AG10803 (cell line): ENCODE results near the gene AKAP8L.
"Not testable (repeated sequence)": the region's sequence is repeated elsewhere in the genome, so short reads cannot be mapped to it uniquely, and the experiment has no call there.

Experiments
- DNase-seq: peaks from one replicate; pipeline ENCODE4 v3.0.0; 2010; ENCODE audit warnings: low read depth
- H3K4me3 ChIP-seq: 2 replicates; pipeline ENCODE4 v1.5.1; 2011; ENCODE audit warnings: mild to moderate bottlenecking, low read length, control low read depth
- CTCF ChIP-seq: conservative IDR thresholded peaks from 2 replicates; pipeline ENCODE4 v1.5.1; 2011; ENCODE audit warnings: mild to moderate bottlenecking, low read length, control low read depth, inconsistent platforms

The AKAP8L gene

GRCh38 chr19:15357906-15358305 lies 60.9 kb downstream of the AKAP8L start:
- no peak overlapping the region for H3K4me3 ChIP-seq
- no peak for TF ChIP-seq CTCF
- no peak for DNase-seq

GRCh38 chr19:15354566-15355296 lies 64.1 kb downstream of the AKAP8L start:
- H3K4me3 ChIP-seq = no peak overlapping the region
- no peak for TF ChIP-seq CTCF
- no peak for DNase-seq

GRCh38 chr19:15353908-15354307 lies 64.9 kb downstream of the AKAP8L start:
- DNase-seq = no peak
- no peak overlapping the region for H3K4me3 ChIP-seq
- no peak for TF ChIP-seq CTCF

GRCh38 chr19:15352535-15352934 lies 66.3 kb downstream of the AKAP8L start:
- not testable (repeated sequence) for DNase-seq, H3K4me3 ChIP-seq

- not testable (repeated sequence) for H3K4me3 ChIP-seq, DNase-seq
These were observed 77.5 kb downstream of the AKAP8L start for GRCh38 chr19:15341328-15341727.

- peak; percentile 16 for DNase-seq
- no peak for TF ChIP-seq CTCF
- no peak overlapping the region for H3K4me3 ChIP-seq
These were observed 78.7 kb downstream of the AKAP8L start for GRCh38 chr19:15340086-15340485.

GRCh38 chr19:15337202-15337601 lies 81.6 kb downstream of the AKAP8L start:
- peak; percentile 70 for DNase-seq
- no peak overlapping the region for H3K4me3 ChIP-seq
- TF ChIP-seq CTCF = no peak

- not testable (repeated sequence) for H3K4me3 ChIP-seq, DNase-seq
These were observed 82.8 kb downstream of the AKAP8L start for GRCh38 chr19:15335992-15336391.

- TF ChIP-seq CTCF = no peak
- peak within 1 kb of the TSS; percentile 92 for H3K4me3 ChIP-seq
- DNase-seq = peak; percentile 48
These were observed 86.3 kb downstream of the AKAP8L start, which contains the start of gene BRD4 for GRCh38 chr19:15332311-15332996. Gene BRD4, minus strand, starts transcription at chr19:15332539. Its CDS starts 59,440 bp downstream, at chr19:15273099.
